Tibial nerve (tissue), 4 donors: ENCODE measurements around the gene RBM19.

Experiments
- EP300 ChIP-seq, 2 donors: sonication (generic); formaldehyde crosslinking; IDR thresholded peaks; one replicate each; pipeline ENCODE4 v1.6.1; 2017; ENCODE audit warnings: antibody characterized with exemption in 2 of 2, mild to moderate bottlenecking in 1 of 2
- POLR2A ChIP-seq, 2 donors: fragments of 450-650 bp; IDR thresholded peaks; one replicate each; pipeline ENCODE4 v1.6.1; 2017; ENCODE audit warnings: antibody characterized with exemption in 2 of 2, mild to moderate bottlenecking in 2 of 2, moderate library complexity in 2 of 2
- TF ChIP-seq, protein P1 (sequence below), 5 experiments: fragments of 200-600 bp in 3 of 5; fragments of 450-650 bp in 2 of 5; sonication (generic) in 3 of 5; IDR thresholded peaks; one replicate each; pipeline ENCODE4 v1.5.1; 2016 to 2019; ENCODE audit warnings: antibody characterized with exemption in 5 of 5, mild to moderate bottlenecking in 3 of 5, moderate library complexity in 2 of 5

GRCh38 chr12:113923251-113923650 is 42.9 kb downstream of the RBM19 start:
- TF ChIP-seq POLR2A (IDR thresholded peaks at IDR 0.05) (no peak), EP300 (IDR thresholded peaks at IDR 0.05) (no peak)
- TF ChIP-seq, protein P1, sequence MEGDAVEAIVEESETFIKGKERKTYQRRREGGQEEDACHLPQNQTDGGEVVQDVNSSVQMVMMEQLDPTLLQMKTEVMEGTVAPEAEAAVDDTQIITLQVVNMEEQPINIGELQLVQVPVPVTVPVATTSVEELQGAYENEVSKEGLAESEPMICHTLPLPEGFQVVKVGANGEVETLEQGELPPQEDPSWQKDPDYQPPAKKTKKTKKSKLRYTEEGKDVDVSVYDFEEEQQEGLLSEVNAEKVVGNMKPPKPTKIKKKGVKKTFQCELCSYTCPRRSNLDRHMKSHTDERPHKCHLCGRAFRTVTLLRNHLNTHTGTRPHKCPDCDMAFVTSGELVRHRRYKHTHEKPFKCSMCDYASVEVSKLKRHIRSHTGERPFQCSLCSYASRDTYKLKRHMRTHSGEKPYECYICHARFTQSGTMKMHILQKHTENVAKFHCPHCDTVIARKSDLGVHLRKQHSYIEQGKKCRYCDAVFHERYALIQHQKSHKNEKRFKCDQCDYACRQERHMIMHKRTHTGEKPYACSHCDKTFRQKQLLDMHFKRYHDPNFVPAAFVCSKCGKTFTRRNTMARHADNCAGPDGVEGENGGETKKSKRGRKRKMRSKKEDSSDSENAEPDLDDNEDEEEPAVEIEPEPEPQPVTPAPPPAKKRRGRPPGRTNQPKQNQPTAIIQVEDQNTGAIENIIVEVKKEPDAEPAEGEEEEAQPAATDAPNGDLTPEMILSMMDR (IDR thresholded peaks at IDR 0.05): no peak
